Trophoblast cell (in vitro differentiated cells and primary cell): Measurements from ENCODE around the gene REEP1.

Source experiments
- DNase-seq, 2 donors: peaks; one replicate each; pipeline ENCODE4 v3.0.0-alpha.2; 2016
- H2AFZ ChIP-seq: 2 replicates; pipeline ENCODE4 v1.6.1; 2013; ENCODE audit warnings: low read length, moderate library complexity, mild to moderate bottlenecking; ENCODE audit not compliant: insufficient read depth, poor library complexity
- H2AK5ac ChIP-seq: 2 replicates; pipeline ENCODE4 v1.6.1; 2013; ENCODE audit warnings: mild to moderate bottlenecking, low read length
- H2BK120ac ChIP-seq: 2 replicates; pipeline ENCODE4 v1.6.1; 2013; ENCODE audit warnings: low read length, mild to moderate bottlenecking, moderate library complexity; ENCODE audit not compliant: insufficient read depth, poor library complexity
- H2BK12ac ChIP-seq: 2 replicates; pipeline ENCODE4 v1.6.1; 2013; ENCODE audit warnings: mild to moderate bottlenecking, low read length, moderate library complexity
- H2BK5ac ChIP-seq: 2 replicates; pipeline ENCODE4 v1.6.1; 2013; ENCODE audit warnings: low read length, low read depth, moderate library complexity, mild to moderate bottlenecking; ENCODE audit not compliant: poor library complexity
- H3K14ac ChIP-seq: 2 replicates; pipeline ENCODE4 v1.6.1; 2013; ENCODE audit warnings: mild to moderate bottlenecking, low read length
- H3K18ac ChIP-seq: 2 replicates; pipeline ENCODE4 v1.6.1; 2013; ENCODE audit warnings: mild to moderate bottlenecking, low read length
- H3K23ac ChIP-seq: 2 replicates; pipeline ENCODE4 v1.6.1; 2013; ENCODE audit warnings: low read length
- H3K27ac ChIP-seq: 2 replicates; pipeline ENCODE4 v1.5.1; 2013; ENCODE audit warnings: low read depth, mild to moderate bottlenecking, inconsistent platforms, low read length, moderate library complexity
- H3K27me3 ChIP-seq: 2 replicates; pipeline ENCODE4 v1.6.1; 2013; ENCODE audit warnings: inconsistent platforms, mild to moderate bottlenecking, low read length, moderate library complexity; ENCODE audit not compliant: insufficient read depth
- H3K36me3 ChIP-seq, 2 experiments: 1 replicate in 1 of 2; 2 replicates in 1 of 2; pipeline ENCODE4 v1.6.1; 2013; ENCODE audit warnings: low read length in 2 of 2, mild to moderate bottlenecking in 2 of 2, moderate library complexity in 1 of 2; ENCODE audit not compliant: insufficient read depth in 2 of 2, control insufficient read depth in 1 of 2
- H3K4ac ChIP-seq: 2 replicates; pipeline ENCODE4 v1.6.1; 2013; ENCODE audit warnings: low read depth, mild to moderate bottlenecking, low read length, moderate library complexity
- H3K4me1 ChIP-seq, 2 experiments: 1 replicate in 1 of 2; 2 replicates in 1 of 2; pipeline ENCODE4 v1.6.1; 2013; ENCODE audit warnings: low read length in 2 of 2, mild to moderate bottlenecking in 2 of 2, moderate library complexity in 1 of 2; ENCODE audit not compliant: insufficient read depth in 2 of 2, control insufficient read depth in 1 of 2
- H3K4me2 ChIP-seq: 2 replicates; pipeline ENCODE4 v1.6.1; 2013; ENCODE audit warnings: inconsistent platforms, mild to moderate bottlenecking, low read length, moderate library complexity
- H3K4me3 ChIP-seq: 2 replicates; pipeline ENCODE4 v1.5.1; 2013; ENCODE audit warnings: mild to moderate bottlenecking, low read depth, low read length, inconsistent platforms
- H3K79me1 ChIP-seq: one replicate; pipeline ENCODE4 v1.6.1; 2013; ENCODE audit warnings: low read length
- H3K79me2 ChIP-seq: 2 replicates; pipeline ENCODE4 v1.6.1; 2013; ENCODE audit warnings: low read length, mild to moderate bottlenecking; ENCODE audit not compliant: control insufficient read depth, insufficient read depth, poor library complexity
- H3K9ac ChIP-seq: 2 replicates; pipeline ENCODE4 v1.6.1; 2013; ENCODE audit warnings: mild to moderate bottlenecking, low read length
- H3K9me3 ChIP-seq: 2 replicates; pipeline ENCODE4 v1.6.1; 2013; ENCODE audit warnings: low read depth, mild to moderate bottlenecking, control low read depth, inconsistent platforms, low read length; ENCODE audit not compliant: insufficient read depth
- H4K12ac ChIP-seq: 2 replicates; pipeline ENCODE4 v1.6.1; 2013; ENCODE audit warnings: low read depth, mild to moderate bottlenecking, low read length, moderate library complexity
- H4K8ac ChIP-seq: 2 replicates; pipeline ENCODE4 v1.6.1; 2013; ENCODE audit warnings: low read depth, mild to moderate bottlenecking, low read length, moderate library complexity
- H4K91ac ChIP-seq: one replicate; pipeline ENCODE4 v1.6.1; 2013; ENCODE audit warnings: low read depth, mild to moderate bottlenecking, low read length, moderate library complexity
- WGBS: extraction: QIAGEN DNeasy Blood & Tissue Kit; methylation state at CpG from one replicate; pipeline ENCODE4 v1.1.7; 2013; ENCODE audit warnings: missing lambda C conversion rate; ENCODE audit not compliant: insufficient read length, insufficient coverage; ENCODE audit errors: extremely low coverage; 5-methylcytosine and 5-hydroxymethylcytosine counted together

The REEP1 gene

GRCh38 chr2:86274265-86274917, 63.0 kb downstream of the REEP1 start:
- WGBS: no CpG with 5 or more reads among the region's 5 CpGs
- no peaks in the 10 kb centered on the region for H3K79me2 ChIP-seq
- H4K91ac ChIP-seq: no peak overlapping the region
- no peaks in the 10 kb centered on the region for H3K27me3 ChIP-seq
- no peak overlapping the region for H3K23ac ChIP-seq
- no peak overlapping the region for H2AK5ac ChIP-seq
- H3K4me3 ChIP-seq: no peak overlapping the region
- H3K4me1 ChIP-seq: no peaks in the 10 kb centered on the region
- no peak overlapping the region for H3K4ac ChIP-seq
- no peak overlapping the region for H2AFZ ChIP-seq
- peak in 1 of 2 donors; percentile 33 for DNase-seq
- no peak overlapping the region for H3K18ac ChIP-seq
- H3K36me3 ChIP-seq: peaks cover 0 to 3% of the 10 kb centered on the region in 2 experiments
- no peaks in the 10 kb centered on the region for H3K9me3 ChIP-seq
- H3K14ac ChIP-seq: no peak overlapping the region
- no peaks in the 10 kb centered on the region for H3K79me1 ChIP-seq
- no peak overlapping the region for H3K9ac ChIP-seq
- H3K27ac ChIP-seq: no peak overlapping the region
- no peak overlapping the region for H4K8ac ChIP-seq
- no peak overlapping the region for H2BK12ac ChIP-seq
- no peak overlapping the region for H2BK120ac ChIP-seq
- no peak overlapping the region for H3K4me2 ChIP-seq
- H2BK5ac ChIP-seq: no peak overlapping the region
- no peak overlapping the region for H4K12ac ChIP-seq

GRCh38 chr2:86272111-86272510, 65.3 kb downstream of the REEP1 start:
- Histone ChIP-seq H3K14ac (no peak overlapping the region), H3K27ac (no peak overlapping the region), H4K12ac (no peak overlapping the region), H4K91ac (no peak overlapping the region), H3K79me1 (no peaks in the 10 kb centered on the region), H3K4ac (no peak overlapping the region), H2BK12ac (no peak overlapping the region), H3K23ac (no peak overlapping the region), H2AFZ (no peak overlapping the region), H3K4me3 (no peak overlapping the region), H3K36me3 (peaks cover 0 to 3% of the 10 kb centered on the region in 2 experiments), H3K4me2 (no peak overlapping the region), H4K8ac (no peak overlapping the region), H2BK120ac (no peak overlapping the region), H3K27me3 (no peaks in the 10 kb centered on the region), H3K9ac (no peak overlapping the region), H3K79me2 (no peaks in the 10 kb centered on the region), H2AK5ac (no peak overlapping the region), H2BK5ac (no peak overlapping the region), H3K9me3 (no peaks in the 10 kb centered on the region), H3K4me1 (no peaks in the 10 kb centered on the region), H3K18ac (no peak overlapping the region)
- DNase-seq: peak; percentile 25 to 68
- WGBS: no CpG with 5 or more reads among the region's 2 CpGs

GRCh38 chr2:86271248-86271647, 66.2 kb downstream of the REEP1 start:
- Histone ChIP-seq H3K4me1 (no peaks in the 10 kb centered on the region), H3K9ac (no peak overlapping the region), H4K91ac (no peak overlapping the region), H2BK5ac (no peak overlapping the region), H2BK120ac (no peak overlapping the region), H4K12ac (no peak overlapping the region), H3K79me1 (no peaks in the 10 kb centered on the region), H3K27ac (no peak overlapping the region), H3K9me3 (no peaks in the 10 kb centered on the region), H2AK5ac (no peak overlapping the region), H3K23ac (no peak overlapping the region), H3K4me2 (no peak overlapping the region), H3K4ac (no peak overlapping the region), H2AFZ (no peak overlapping the region), H2BK12ac (no peak overlapping the region), H3K14ac (no peak overlapping the region), H3K36me3 (peaks cover 0 to 3% of the 10 kb centered on the region in 2 experiments), H3K79me2 (no peaks in the 10 kb centered on the region), H3K27me3 (no peaks in the 10 kb centered on the region), H3K4me3 (no peak overlapping the region), H3K18ac (no peak overlapping the region), H4K8ac (no peak overlapping the region)
- no peak for DNase-seq

DNA sequence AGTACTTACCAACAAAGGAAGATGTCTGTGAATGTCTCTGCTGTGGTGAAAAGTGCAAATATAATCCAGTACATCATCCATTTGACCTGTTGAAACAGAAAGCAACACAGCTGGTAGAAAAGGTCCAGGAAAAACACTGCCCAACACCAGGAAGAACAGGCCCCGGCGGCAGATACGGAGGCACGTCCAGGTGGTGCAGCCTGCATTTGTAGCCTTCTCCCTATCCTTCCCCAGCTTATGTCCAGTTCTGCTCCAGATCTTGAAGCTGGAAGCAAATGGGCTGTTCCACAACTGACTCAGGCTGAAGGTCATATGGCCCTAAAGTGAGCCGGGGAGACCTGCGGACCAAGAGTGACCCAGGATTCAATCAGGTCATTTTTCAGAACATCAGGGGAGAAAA, 73.5 kb downstream of the REEP1 start:
- H2BK120ac ChIP-seq: no peak overlapping the region
- H3K14ac ChIP-seq: no peak overlapping the region
- H4K8ac ChIP-seq: no peak overlapping the region
- WGBS: no CpG with 5 or more reads among the region's 6 CpGs
- H3K79me2 ChIP-seq: no peaks in the 10 kb centered on the region
- H3K9ac ChIP-seq: no peak overlapping the region
- no peak overlapping the region for H4K12ac ChIP-seq
- H2AFZ ChIP-seq: no peak overlapping the region
- no peaks in the 10 kb centered on the region for H3K4me1 ChIP-seq
- no peaks in the 10 kb centered on the region for H3K36me3 ChIP-seq
- no peaks in the 10 kb centered on the region for H3K9me3 ChIP-seq
- H3K27me3 ChIP-seq: no peaks in the 10 kb centered on the region
- DNase-seq: no peak
- H2BK5ac ChIP-seq: peak overlapping the region; percentile 26
- H3K18ac ChIP-seq: no peak overlapping the region
- H3K27ac ChIP-seq: peak overlapping the region; percentile 40
- H3K23ac ChIP-seq: no peak overlapping the region
- H2AK5ac ChIP-seq: no peak overlapping the region
- H3K4me2 ChIP-seq: no peak overlapping the region
- H3K4ac ChIP-seq: no peak overlapping the region
- no peaks in the 10 kb centered on the region for H3K79me1 ChIP-seq
- no peak overlapping the region for H2BK12ac ChIP-seq
- H3K4me3 ChIP-seq: no peak overlapping the region
- H4K91ac ChIP-seq: no peak overlapping the region
